ENCODE data around the gene RACK1.

RACK1 gene

GRCh38 chr5:181259283-181259682 is 15.6 kb upstream of the RACK1 start:
- no peak for DNase-seq

- no peak for DNase-seq
Measured at GRCh38 chr5:181258576-181258975, 14.9 kb upstream of the RACK1 start.

GRCh38 chr5:181255836-181256578 is 12.3 kb upstream of the RACK1 start:
- no peak for DNase-seq

- no peak for DNase-seq
Measured at GRCh38 chr5:181255276-181255675, 11.6 kb upstream of the RACK1 start.

- no peak for DNase-seq
Measured at GRCh38 chr5:181248277-181248676, 4.6 kb upstream of the RACK1 start.

GRCh38 chr5:181246276-181247049 is 2.8 kb upstream of the RACK1 start:
- no peak for DNase-seq

- DNase-seq = no peak
Measured at GRCh38 chr5:181245427-181246275, 1.9 kb upstream of the RACK1 start.

GRCh38 chr5:181243018-181243563 is 615 bp downstream of the RACK1 start:
- DNase-seq = no peak

- no peak for DNase-seq
Measured at GRCh38 chr5:181242031-181242451, 1.7 kb downstream of the RACK1 start.

- DNase-seq = no peak
Measured at GRCh38 chr5:181241393-181241975, 2.2 kb downstream of the RACK1 start.

GRCh38 chr5:181239062-181239663 is 4.5 kb downstream of the RACK1 start:
- DNase-seq = no peak

GRCh38 chr5:181237729-181238385 is 5.8 kb downstream of the RACK1 start:
- no peak for DNase-seq

GRCh38 chr5:181236954-181237641 is 6.6 kb downstream of the RACK1 start:
- no peak for DNase-seq

GRCh38 chr5:181236471-181236870 is 7.2 kb downstream of the RACK1 start:
- DNase-seq = no peak

GRCh38 chr5:181235689-181236366 is 7.9 kb downstream of the RACK1 start:
- DNase-seq = no peak

- no peak for DNase-seq
Measured at GRCh38 chr5:181235323-181235688, 8.4 kb downstream of the RACK1 start.

- DNase-seq = no peak
Measured at GRCh38 chr5:181234455-181235306, 9.0 kb downstream of the RACK1 start.

GRCh38 chr5:181233801-181234454 is 9.8 kb downstream of the RACK1 start:
- no peak for DNase-seq
